Adrenal gland (tissue), 5 donors: ENCODE data around the gene CLEC16A.

Experiments
- POLR2A ChIP-seq, 2 donors: fragments of 450-650 bp; IDR thresholded peaks; one replicate each; pipeline ENCODE4 v1.6.1; 2017; ENCODE audit warnings: antibody characterized with exemption in 2 of 2, mild to moderate bottlenecking in 2 of 2, moderate library complexity in 1 of 2
- TF ChIP-seq, protein P1 (sequence below), 6 experiments: fragments of 450-650 bp in 4 of 6; fragments of 200-600 bp in 2 of 6; sonication (generic) in 1 of 6; IDR thresholded peaks; 1 replicate in 5 of 6; 2 replicates in 1 of 6; pipeline versions ENCODE4 v1.5.1 to v1.8.0; 2016 to 2021; ENCODE audit warnings: antibody characterized with exemption in 6 of 6, mild to moderate bottlenecking in 2 of 6, moderate library complexity in 1 of 6
- donor health status: DM: no; HTN: no; CAD: no.

DNA sequence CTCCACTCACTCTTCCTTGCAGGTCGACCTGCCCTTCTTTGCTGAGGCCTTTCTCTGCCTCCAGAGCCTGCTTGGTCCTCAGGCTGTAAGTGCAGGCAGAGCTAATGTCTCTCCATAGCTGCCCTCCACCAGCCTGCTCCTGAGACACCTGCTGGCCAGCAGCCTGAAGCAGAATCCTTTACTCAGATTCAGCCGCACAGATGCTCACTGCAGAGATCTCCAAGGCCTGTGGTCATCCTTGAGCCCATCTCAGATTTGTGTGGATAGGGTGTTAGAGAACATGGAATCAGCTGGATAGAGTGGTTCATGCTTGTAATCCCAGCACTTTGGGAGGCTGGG, 13.6 kb upstream of the CLEC16A start:
- TF ChIP-seq, protein P1, sequence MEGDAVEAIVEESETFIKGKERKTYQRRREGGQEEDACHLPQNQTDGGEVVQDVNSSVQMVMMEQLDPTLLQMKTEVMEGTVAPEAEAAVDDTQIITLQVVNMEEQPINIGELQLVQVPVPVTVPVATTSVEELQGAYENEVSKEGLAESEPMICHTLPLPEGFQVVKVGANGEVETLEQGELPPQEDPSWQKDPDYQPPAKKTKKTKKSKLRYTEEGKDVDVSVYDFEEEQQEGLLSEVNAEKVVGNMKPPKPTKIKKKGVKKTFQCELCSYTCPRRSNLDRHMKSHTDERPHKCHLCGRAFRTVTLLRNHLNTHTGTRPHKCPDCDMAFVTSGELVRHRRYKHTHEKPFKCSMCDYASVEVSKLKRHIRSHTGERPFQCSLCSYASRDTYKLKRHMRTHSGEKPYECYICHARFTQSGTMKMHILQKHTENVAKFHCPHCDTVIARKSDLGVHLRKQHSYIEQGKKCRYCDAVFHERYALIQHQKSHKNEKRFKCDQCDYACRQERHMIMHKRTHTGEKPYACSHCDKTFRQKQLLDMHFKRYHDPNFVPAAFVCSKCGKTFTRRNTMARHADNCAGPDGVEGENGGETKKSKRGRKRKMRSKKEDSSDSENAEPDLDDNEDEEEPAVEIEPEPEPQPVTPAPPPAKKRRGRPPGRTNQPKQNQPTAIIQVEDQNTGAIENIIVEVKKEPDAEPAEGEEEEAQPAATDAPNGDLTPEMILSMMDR (IDR thresholded peaks at IDR 0.05) = peak in 1 of 6 experiments; percentile 2
- no peak for TF ChIP-seq POLR2A (IDR thresholded peaks at IDR 0.05)
